ACC112 (cell line): ENCODE results near the gene SLC4A2.

Experiments
- H2AFZ ChIP-seq: fragments of 200-600 bp; sonication (generic); one replicate; pipeline ENCODE4 v1.6.0; 2017; ENCODE audit warnings: antibody characterized with exemption, low read length; ENCODE audit not compliant: unreplicated experiment
- H3K27ac ChIP-seq: fragments of 200-600 bp; sonication (generic); 2 replicates; pipeline ENCODE4 v1.5.1; 2014; ENCODE audit warnings: low read depth, mild to moderate bottlenecking, antibody characterized with exemption, low read length, moderate library complexity
- H3K27me3 ChIP-seq: fragments of 200-600 bp; sonication (generic); 2 replicates; pipeline ENCODE4 v1.6.1; 2014; ENCODE audit warnings: mild to moderate bottlenecking, antibody characterized with exemption, low read length, moderate library complexity, mixed read lengths; ENCODE audit not compliant: insufficient read depth
- H3K36me3 ChIP-seq: fragments of 200-600 bp; sonication (generic); 2 replicates; pipeline ENCODE4 v1.6.1; 2016; ENCODE audit warnings: mild to moderate bottlenecking, antibody characterized with exemption, low read length, moderate library complexity, mixed read lengths; ENCODE audit not compliant: insufficient read depth
- H3K4me1 ChIP-seq: fragments of 200-600 bp; sonication (generic); one replicate; pipeline ENCODE4 v1.6.1; 2016; ENCODE audit warnings: low read length, mixed read lengths; ENCODE audit not compliant: insufficient read depth, unreplicated experiment, control insufficient read depth
- H3K4me3 ChIP-seq: fragments of 200-600 bp; sonication (generic); 2 replicates; pipeline ENCODE4 v1.5.1; 2014; ENCODE audit warnings: mild to moderate bottlenecking, low read depth, low read length
- H3K79me2 ChIP-seq: fragments of 200-600 bp; sonication (generic); one replicate; pipeline ENCODE4 v1.6.0; 2016; ENCODE audit warnings: low read length; ENCODE audit not compliant: control insufficient read depth, unreplicated experiment, insufficient read depth

SLC4A2 gene

GRCh38 chr7:151046603-151047573 is 12.5 kb upstream of the SLC4A2 start:
- peaks cover 13% of the 10 kb centered on the region for H3K4me1 ChIP-seq
- H3K27ac ChIP-seq: no peak overlapping the region
- no peaks in the 10 kb centered on the region for H3K79me2 ChIP-seq
- H3K27me3 ChIP-seq: peaks cover 4% of the 10 kb centered on the region; the same call in 1 of the 2 replicates
- H3K4me3 ChIP-seq: no peak overlapping the region
- H3K36me3 ChIP-seq: no peaks in the 10 kb centered on the region
- no peak overlapping the region for H2AFZ ChIP-seq

- Histone ChIP-seq H3K27ac (no peak within 1 kb of the TSS), H2AFZ (no peak within 1 kb of the TSS), H3K4me1 (peaks cover 13% of the 10 kb centered on the region), H3K4me3 (no peak within 1 kb of the TSS), H3K27me3 (peaks cover 4% of the 10 kb centered on the region; the same call in 1 of the 2 replicates), H3K36me3 (no peaks in the 10 kb centered on the region), H3K79me2 (no peaks in the 10 kb centered on the region)
Measured at GRCh38 chr7:151047976-151048815, 11.2 kb upstream of the SLC4A2 start, which contains the start of gene ASIC3. Gene ASIC3 (plus strand): TSS chr7:151048531. CDS start chr7:151048886, 355 bp downstream.

GRCh38 chr7:151048911-151049463 is 10.4 kb upstream of the SLC4A2 start:
- Histone ChIP-seq H3K36me3 (no peaks in the 10 kb centered on the region), H3K4me1 (peaks cover 13% of the 10 kb centered on the region), H2AFZ (no peak overlapping the region), H3K79me2 (no peaks in the 10 kb centered on the region), H3K27me3 (peaks cover 4% of the 10 kb centered on the region; the same call in 1 of the 2 replicates), H3K4me3 (no peak overlapping the region), H3K27ac (no peak overlapping the region)

- H3K4me1 ChIP-seq: peaks cover 13% of the 10 kb centered on the region
- H3K27ac ChIP-seq: no peak overlapping the region
- peaks cover 4% of the 10 kb centered on the region; the same call in 1 of the 2 replicates for H3K27me3 ChIP-seq
- H3K36me3 ChIP-seq: no peaks in the 10 kb centered on the region
- no peak overlapping the region for H2AFZ ChIP-seq
- H3K4me3 ChIP-seq: peak overlapping the region; percentile 36; the same call in 1 of the 2 replicates
- no peaks in the 10 kb centered on the region for H3K79me2 ChIP-seq
Measured at GRCh38 chr7:151051108-151051507, 8.3 kb upstream of the SLC4A2 start.

GRCh38 chr7:151053096-151053495 is 6.3 kb upstream of the SLC4A2 start:
- Histone ChIP-seq H2AFZ (no peak overlapping the region), H3K79me2 (no peaks in the 10 kb centered on the region), H3K27me3 (peaks cover 4% of the 10 kb centered on the region; the same call in 1 of the 2 replicates), H3K4me3 (no peak overlapping the region), H3K4me1 (peaks cover 9% of the 10 kb centered on the region), H3K27ac (no peak overlapping the region), H3K36me3 (no peaks in the 10 kb centered on the region)

- H3K79me2 ChIP-seq: no peaks in the 10 kb centered on the region
- H3K27ac ChIP-seq: no peak overlapping the region
- H3K4me3 ChIP-seq: no peak overlapping the region
- peaks cover 14% of the 10 kb centered on the region for H3K4me1 ChIP-seq
- peaks cover 4% of the 10 kb centered on the region; the same call in 1 of the 2 replicates for H3K27me3 ChIP-seq
- no peaks in the 10 kb centered on the region for H3K36me3 ChIP-seq
- H2AFZ ChIP-seq: no peak overlapping the region
Measured at GRCh38 chr7:151053751-151054150, 5.6 kb upstream of the SLC4A2 start.

GRCh38 chr7:151056283-151056665 is 3.1 kb upstream of the SLC4A2 start:
- no peaks in the 10 kb centered on the region for H3K27me3 ChIP-seq
- H3K27ac ChIP-seq: no peak overlapping the region
- H3K79me2 ChIP-seq: peaks cover 18% of the 10 kb centered on the region
- H3K36me3 ChIP-seq: no peaks in the 10 kb centered on the region
- H3K4me1 ChIP-seq: peaks cover 24% of the 10 kb centered on the region
- peak overlapping the region; percentile 91; the same call in 1 of the 2 replicates for H3K4me3 ChIP-seq
- no peak overlapping the region for H2AFZ ChIP-seq

- peaks cover 30% of the 10 kb centered on the region for H3K4me1 ChIP-seq
- H3K27ac ChIP-seq: no peak overlapping the region
- H3K36me3 ChIP-seq: no peaks in the 10 kb centered on the region
- no peaks in the 10 kb centered on the region for H3K27me3 ChIP-seq
- H3K79me2 ChIP-seq: peaks cover 24% of the 10 kb centered on the region
- peak overlapping the region; percentile 70 for H2AFZ ChIP-seq
- H3K4me3 ChIP-seq: peak overlapping the region; percentile 91
Measured at GRCh38 chr7:151056666-151057505, 2.5 kb upstream of the SLC4A2 start.

GRCh38 chr7:151057506-151057988 is 1.8 kb upstream of the SLC4A2 start, which contains the start of gene CDK5:
Gene CDK5 (minus strand): TSS chr7:151057897. CDS start chr7:151057848, 49 bp downstream.
- H3K4me3 ChIP-seq: peak within 1 kb of the TSS; percentile 91
- H3K36me3 ChIP-seq: no peaks in the 10 kb centered on the region
- peak within 1 kb of the TSS; percentile 70 for H2AFZ ChIP-seq
- H3K27me3 ChIP-seq: no peaks in the 10 kb centered on the region
- peaks cover 29% of the 10 kb centered on the region for H3K79me2 ChIP-seq
- H3K4me1 ChIP-seq: peaks cover 37% of the 10 kb centered on the region
- peak within 1 kb of the TSS; percentile 85 for H3K27ac ChIP-seq
